ENCODE measurements around the gene EPS15. TPM values are rescaled to one million over a fixed set of nuclear protein-coding genes. Genes with fewer than 3 reads are reported as not detected.
A peak's percentile ranks its signal among the peaks of the same experiment; 100 is the strongest.

EPS15 gene
- total and polyA plus RNA-seq, 9 of the 15 experiments (the other 6 are each of a cell fraction or from before 2014, with no cell fraction given), result 23.1 to 69.0 (median 41.7) TPM

DNA sequence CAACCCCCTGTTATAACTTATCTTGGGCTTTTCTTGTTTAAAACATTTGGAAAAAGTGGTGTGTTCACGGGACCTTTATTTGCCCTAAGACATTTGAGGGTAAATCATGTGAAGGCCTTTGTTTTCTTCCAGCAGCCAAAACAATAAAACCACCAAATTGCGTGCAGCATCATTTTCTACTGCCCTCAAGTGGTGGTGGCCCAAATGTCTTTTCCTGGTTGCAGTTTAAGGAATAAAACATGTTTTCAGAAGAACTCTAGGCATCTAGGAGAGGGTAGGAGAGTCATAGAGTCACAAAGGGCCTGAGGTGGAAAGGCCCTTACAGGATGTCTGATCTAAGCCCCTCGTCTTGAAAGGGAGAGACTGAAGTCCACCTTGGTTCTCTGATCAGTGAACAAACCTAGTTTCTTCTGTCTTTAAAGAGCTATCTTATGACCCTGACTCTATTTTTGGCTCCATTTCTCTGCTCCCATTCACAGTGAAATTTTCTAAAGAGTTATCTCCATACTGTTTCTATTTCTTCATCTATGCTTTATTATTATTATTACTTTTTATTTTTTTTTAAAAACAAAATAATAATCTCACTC, 16.0 kb upstream of the EPS15 start (continued):
- TF ChIP-seq ETV1 (tag; conservative IDR thresholded peaks at IDR 0.05; ENCODE audit: low read depth) (peak; percentile 29; the same call in 1 of the 2 replicates), SETDB1 (IDR thresholded peaks at IDR 0.05; ENCODE audit: low read length) (no peak), E2F1 (CRISPR knock-in tag; IDR thresholded peaks at IDR 0.05) (0 out of 2 replicates have a peak, but pooled peaks have one; percentile 63), CXXC5 (CRISPR knock-in tag; IDR thresholded peaks at IDR 0.05) (0 out of 2 replicates have a peak, but pooled peaks have one; percentile 37), JUND (IDR thresholded peaks at IDR 0.05; ENCODE audit: borderline replicate concordance, low read depth, low read length) (no peak), JUND (tag; IDR thresholded peaks at IDR 0.05; ENCODE audit: borderline replicate concordance, low read depth, low read length) (peak; percentile 13; the same call in 1 of the 3 replicates), L3MBTL2 (IDR thresholded peaks at IDR 0.05) (0 out of 2 replicates have a peak, but pooled peaks have one; percentile 13), MAZ (CRISPR knock-in tag; conservative IDR thresholded peaks at IDR 0.05 in 1 of 2, IDR thresholded peaks at IDR 0.05 in 1 of 2) (0 out of 4 replicates have a peak, but pooled peaks of 1 of the 2 experiments have one; percentile 28), RBBP5 (IDR thresholded peaks at IDR 0.05; ENCODE audit: borderline replicate concordance, insufficient read depth, low read length, poor library complexity, severe bottlenecking) (no peak), ZNF592 (IDR thresholded peaks at IDR 0.05) (peak; percentile 42; the same call in 1 of the 2 replicates), AFF4 (CRISPR knock-in tag; IDR thresholded peaks at IDR 0.05) (0 out of 2 replicates have a peak, but pooled peaks have one; percentile 35)
- TF ChIP-seq, protein P1, sequence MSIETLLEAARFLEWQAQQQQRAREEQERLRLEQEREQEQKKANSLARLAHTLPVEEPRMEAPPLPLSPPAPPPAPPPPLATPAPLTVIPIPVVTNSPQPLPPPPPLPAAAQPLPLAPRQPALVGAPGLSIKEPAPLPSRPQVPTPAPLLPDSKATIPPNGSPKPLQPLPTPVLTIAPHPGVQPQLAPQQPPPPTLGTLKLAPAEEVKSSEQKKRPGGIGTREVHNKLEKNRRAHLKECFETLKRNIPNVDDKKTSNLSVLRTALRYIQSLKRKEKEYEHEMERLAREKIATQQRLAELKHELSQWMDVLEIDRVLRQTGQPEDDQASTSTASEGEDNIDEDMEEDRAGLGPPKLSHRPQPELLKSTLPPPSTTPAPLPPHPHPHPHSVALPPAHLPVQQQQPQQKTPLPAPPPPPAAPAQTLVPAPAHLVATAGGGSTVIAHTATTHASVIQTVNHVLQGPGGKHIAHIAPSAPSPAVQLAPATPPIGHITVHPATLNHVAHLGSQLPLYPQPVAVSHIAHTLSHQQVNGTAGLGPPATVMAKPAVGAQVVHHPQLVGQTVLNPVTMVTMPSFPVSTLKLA (conservative IDR thresholded peaks at IDR 0.05), result peak; percentile 26 to 29; a peak in 1 of 4 replicates

Measured in K562 (cell line).